B cell (primary cell): Measurements from ENCODE around the gene MTCL3.

Experiments used
- EZH2 ChIP-seq: IDR thresholded peaks from 2 replicates; pipeline ENCODE4 v1.6.1; 2012; ENCODE audit warnings: borderline replicate concordance, low read depth, mild to moderate bottlenecking, moderate library complexity, low read length; ENCODE audit not compliant: insufficient read depth, poor library complexity, severe bottlenecking
- TF ChIP-seq, protein P1 (sequence below): fragments of 200-600 bp; IDR thresholded peaks from one replicate; pipeline ENCODE4 v1.8.0; 2022; ENCODE audit warnings: antibody characterized with exemption, mild to moderate bottlenecking

DNA sequence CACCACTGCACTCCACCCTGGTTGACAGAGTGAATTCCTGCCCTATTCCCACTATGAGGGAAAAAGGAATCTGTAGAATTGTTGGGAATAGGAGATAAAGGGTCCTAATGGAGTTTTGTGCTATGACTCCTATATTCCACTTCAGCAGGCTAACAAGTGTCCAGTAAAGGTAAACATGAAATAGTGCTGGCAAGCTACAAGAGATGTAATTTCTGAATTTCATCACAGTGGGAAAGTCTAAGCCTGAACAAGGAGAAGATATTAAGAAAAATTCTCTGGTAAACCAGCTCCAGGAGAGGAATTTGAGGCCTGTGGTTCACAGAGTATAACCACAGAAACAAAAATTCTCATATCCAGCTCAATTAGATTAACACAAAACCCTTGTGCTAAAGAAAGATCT is 47.5 kb upstream of the MTCL3 start:
- TF ChIP-seq, protein P1, sequence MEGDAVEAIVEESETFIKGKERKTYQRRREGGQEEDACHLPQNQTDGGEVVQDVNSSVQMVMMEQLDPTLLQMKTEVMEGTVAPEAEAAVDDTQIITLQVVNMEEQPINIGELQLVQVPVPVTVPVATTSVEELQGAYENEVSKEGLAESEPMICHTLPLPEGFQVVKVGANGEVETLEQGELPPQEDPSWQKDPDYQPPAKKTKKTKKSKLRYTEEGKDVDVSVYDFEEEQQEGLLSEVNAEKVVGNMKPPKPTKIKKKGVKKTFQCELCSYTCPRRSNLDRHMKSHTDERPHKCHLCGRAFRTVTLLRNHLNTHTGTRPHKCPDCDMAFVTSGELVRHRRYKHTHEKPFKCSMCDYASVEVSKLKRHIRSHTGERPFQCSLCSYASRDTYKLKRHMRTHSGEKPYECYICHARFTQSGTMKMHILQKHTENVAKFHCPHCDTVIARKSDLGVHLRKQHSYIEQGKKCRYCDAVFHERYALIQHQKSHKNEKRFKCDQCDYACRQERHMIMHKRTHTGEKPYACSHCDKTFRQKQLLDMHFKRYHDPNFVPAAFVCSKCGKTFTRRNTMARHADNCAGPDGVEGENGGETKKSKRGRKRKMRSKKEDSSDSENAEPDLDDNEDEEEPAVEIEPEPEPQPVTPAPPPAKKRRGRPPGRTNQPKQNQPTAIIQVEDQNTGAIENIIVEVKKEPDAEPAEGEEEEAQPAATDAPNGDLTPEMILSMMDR, result no peak
- no peak for TF ChIP-seq EZH2
